ENCODE data around the gene CDH12.

CDH12 gene

DNA sequence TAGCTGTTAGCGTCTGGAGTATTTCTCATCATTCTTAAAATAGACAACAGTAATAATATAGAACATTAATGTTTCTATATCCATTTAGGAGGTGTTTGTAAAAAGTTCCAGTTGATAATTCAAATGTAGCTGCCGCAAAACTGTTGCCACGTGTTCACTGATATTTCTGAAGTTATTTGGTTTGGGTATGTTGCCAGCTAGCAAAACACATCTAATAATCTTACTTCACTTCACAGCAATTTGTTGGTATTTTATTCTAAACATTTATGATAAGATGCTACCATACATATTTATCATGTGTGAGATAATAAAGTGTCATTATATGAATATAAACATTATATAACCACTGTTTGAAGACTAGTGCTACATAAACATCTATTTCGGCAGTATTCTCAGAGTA, 101.6 kb downstream of the CDH12 start:
- no peak overlapping the region for H3K9ac ChIP-seq
- H3K4me3 ChIP-seq (IDR thresholded peaks at IDR 0.05; ENCODE audit: insufficient read depth, low read depth, low read length), result no peak overlapping the region
- H2AFZ ChIP-seq (ENCODE audit: low read depth), result no peak overlapping the region
- H4K20me1 ChIP-seq (ENCODE audit: insufficient read depth), result no peaks in the 10 kb centered on the region
- no peaks in the 10 kb centered on the region for H3K36me3 ChIP-seq (ENCODE audit: insufficient read depth)
- TF ChIP-seq, protein P1, sequence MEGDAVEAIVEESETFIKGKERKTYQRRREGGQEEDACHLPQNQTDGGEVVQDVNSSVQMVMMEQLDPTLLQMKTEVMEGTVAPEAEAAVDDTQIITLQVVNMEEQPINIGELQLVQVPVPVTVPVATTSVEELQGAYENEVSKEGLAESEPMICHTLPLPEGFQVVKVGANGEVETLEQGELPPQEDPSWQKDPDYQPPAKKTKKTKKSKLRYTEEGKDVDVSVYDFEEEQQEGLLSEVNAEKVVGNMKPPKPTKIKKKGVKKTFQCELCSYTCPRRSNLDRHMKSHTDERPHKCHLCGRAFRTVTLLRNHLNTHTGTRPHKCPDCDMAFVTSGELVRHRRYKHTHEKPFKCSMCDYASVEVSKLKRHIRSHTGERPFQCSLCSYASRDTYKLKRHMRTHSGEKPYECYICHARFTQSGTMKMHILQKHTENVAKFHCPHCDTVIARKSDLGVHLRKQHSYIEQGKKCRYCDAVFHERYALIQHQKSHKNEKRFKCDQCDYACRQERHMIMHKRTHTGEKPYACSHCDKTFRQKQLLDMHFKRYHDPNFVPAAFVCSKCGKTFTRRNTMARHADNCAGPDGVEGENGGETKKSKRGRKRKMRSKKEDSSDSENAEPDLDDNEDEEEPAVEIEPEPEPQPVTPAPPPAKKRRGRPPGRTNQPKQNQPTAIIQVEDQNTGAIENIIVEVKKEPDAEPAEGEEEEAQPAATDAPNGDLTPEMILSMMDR (conservative IDR thresholded peaks at IDR 0.05; ENCODE audit: low read depth, low read length), result no peak
- no peak overlapping the region for H3K27ac ChIP-seq
- no peaks in the 10 kb centered on the region for H3K79me2 ChIP-seq (ENCODE audit: insufficient read depth, low read depth)
- H3K27me3 ChIP-seq (ENCODE audit: insufficient read depth, low read depth), result no peaks in the 10 kb centered on the region
- H3K4me1 ChIP-seq (ENCODE audit: low read depth, poor library complexity, severe bottlenecking), result no peaks in the 10 kb centered on the region
- H3K4me2 ChIP-seq, result no peak overlapping the region

DNA sequence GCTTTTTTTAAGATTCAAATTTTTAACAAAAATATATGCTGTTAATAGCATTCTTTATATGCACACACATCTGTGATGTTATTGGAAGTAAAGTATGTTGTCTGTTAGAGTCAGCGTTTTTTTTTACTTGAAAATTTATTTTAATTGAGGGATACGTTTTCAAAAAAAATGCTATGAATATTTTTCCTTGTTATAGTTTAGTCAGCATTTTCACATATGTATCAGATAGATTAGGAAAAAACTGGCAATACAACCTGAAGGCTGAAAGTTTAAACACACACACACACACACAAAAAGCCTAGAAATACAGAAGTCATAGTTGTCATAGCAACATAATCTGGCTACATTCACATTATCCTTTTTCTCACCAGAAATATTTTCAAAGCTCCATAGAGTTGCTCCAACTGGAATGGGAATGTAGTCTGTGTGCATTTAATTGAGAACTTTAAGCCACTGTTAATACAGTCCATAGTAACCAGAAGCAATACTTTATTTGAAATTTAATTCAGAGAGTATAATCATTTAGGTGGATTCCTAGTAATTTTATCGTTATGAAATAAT, 116.6 kb downstream of the CDH12 start:
- TF ChIP-seq, protein P1 (conservative IDR thresholded peaks at IDR 0.05; ENCODE audit: low read depth, low read length), result no peak
- Histone ChIP-seq H4K20me1 (ENCODE audit: insufficient read depth) (no peaks in the 10 kb centered on the region), H2AFZ (ENCODE audit: low read depth) (no peak overlapping the region), H3K27ac (no peak overlapping the region), H3K4me2 (no peak overlapping the region), H3K9ac (no peak overlapping the region), H3K36me3 (ENCODE audit: insufficient read depth) (no peaks in the 10 kb centered on the region), H3K27me3 (ENCODE audit: insufficient read depth, low read depth) (no peaks in the 10 kb centered on the region), H3K79me2 (ENCODE audit: insufficient read depth, low read depth) (no peaks in the 10 kb centered on the region), H3K4me1 (ENCODE audit: low read depth, poor library complexity, severe bottlenecking) (no peaks in the 10 kb centered on the region), H3K4me3 (IDR thresholded peaks at IDR 0.05; ENCODE audit: insufficient read depth, low read depth, low read length) (no peak overlapping the region)

DNA sequence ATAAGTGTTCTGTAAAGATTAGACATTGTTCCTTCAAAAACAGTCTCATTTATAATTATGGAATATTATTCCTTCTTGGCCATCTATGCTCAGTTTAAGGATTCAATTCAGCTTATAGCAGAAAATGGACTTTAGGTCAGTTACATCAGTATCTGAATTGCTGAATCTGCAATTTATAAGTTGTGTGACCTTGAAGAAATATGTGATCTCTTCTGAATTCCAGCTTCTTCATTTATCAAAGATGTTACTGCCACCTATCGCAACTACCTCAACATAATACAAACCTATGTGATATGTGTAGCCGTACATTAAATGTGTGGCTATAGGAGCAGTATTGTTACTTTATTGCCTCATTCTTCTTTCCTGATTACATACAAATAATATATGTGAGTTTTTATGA, 118.2 kb downstream of the CDH12 start:
- no peaks in the 10 kb centered on the region for H3K4me1 ChIP-seq (ENCODE audit: low read depth, poor library complexity, severe bottlenecking)
- TF ChIP-seq, protein P1 (conservative IDR thresholded peaks at IDR 0.05; ENCODE audit: low read depth, low read length), result no peak
- no peaks in the 10 kb centered on the region for H3K27me3 ChIP-seq (ENCODE audit: insufficient read depth, low read depth)

DNA sequence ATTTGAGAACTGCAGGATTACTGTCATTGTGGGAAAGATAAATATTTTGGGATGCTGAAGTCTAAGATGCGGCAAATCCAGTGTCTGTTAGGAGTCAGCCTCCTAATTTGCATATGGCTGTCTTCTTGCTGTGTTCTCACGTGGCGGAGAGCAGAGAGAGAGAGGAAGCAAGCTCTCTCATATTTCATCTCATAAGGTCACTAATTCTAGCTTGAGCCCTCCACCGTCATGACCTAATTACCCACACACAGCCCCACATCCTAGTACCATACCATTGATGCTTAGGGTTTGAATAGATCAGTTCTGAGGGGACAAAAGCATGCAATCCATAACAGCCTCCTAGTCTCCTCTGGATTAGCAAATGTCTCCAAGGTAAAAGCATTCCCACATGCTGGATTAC, 124.5 kb downstream of the CDH12 start:
- no peaks in the 10 kb centered on the region for H3K79me2 ChIP-seq (ENCODE audit: insufficient read depth, low read depth)
- H3K9ac ChIP-seq, result no peak overlapping the region
- H3K27ac ChIP-seq, result no peak overlapping the region
- H3K4me2 ChIP-seq, result no peak overlapping the region
- no peaks in the 10 kb centered on the region for H3K36me3 ChIP-seq (ENCODE audit: insufficient read depth)
- TF ChIP-seq, protein P1 (conservative IDR thresholded peaks at IDR 0.05; ENCODE audit: low read depth, low read length), result no peak
- no peaks in the 10 kb centered on the region for H4K20me1 ChIP-seq (ENCODE audit: insufficient read depth)
- H3K27me3 ChIP-seq (ENCODE audit: insufficient read depth, low read depth), result no peaks in the 10 kb centered on the region
- no peak overlapping the region for H3K4me3 ChIP-seq (IDR thresholded peaks at IDR 0.05; ENCODE audit: insufficient read depth, low read depth, low read length)
- no peak overlapping the region for H2AFZ ChIP-seq (ENCODE audit: low read depth)
- H3K4me1 ChIP-seq (ENCODE audit: low read depth, poor library complexity, severe bottlenecking), result no peaks in the 10 kb centered on the region

More for the DNA sequence above, 118.2 kb downstream of the CDH12 start:
- Histone ChIP-seq H3K4me2 (no peak overlapping the region), H3K79me2 (ENCODE audit: insufficient read depth, low read depth) (no peaks in the 10 kb centered on the region), H2AFZ (ENCODE audit: low read depth) (no peak overlapping the region), H3K4me3 (IDR thresholded peaks at IDR 0.05; ENCODE audit: insufficient read depth, low read depth, low read length) (no peak overlapping the region), H3K9ac (no peak overlapping the region), H3K36me3 (ENCODE audit: insufficient read depth) (no peaks in the 10 kb centered on the region), H4K20me1 (ENCODE audit: insufficient read depth) (no peaks in the 10 kb centered on the region), H3K27ac (no peak overlapping the region)

All from KMS-11 (cell line).